ENCODE data around the gene TBC1D5. TPM values are rescaled to one million over a fixed set of nuclear protein-coding genes. Genes with fewer than 3 reads are reported as not detected.

TBC1D5 gene
- total RNA-seq, 1 donor from 2014 or later: 69.4 TPM

DNA sequence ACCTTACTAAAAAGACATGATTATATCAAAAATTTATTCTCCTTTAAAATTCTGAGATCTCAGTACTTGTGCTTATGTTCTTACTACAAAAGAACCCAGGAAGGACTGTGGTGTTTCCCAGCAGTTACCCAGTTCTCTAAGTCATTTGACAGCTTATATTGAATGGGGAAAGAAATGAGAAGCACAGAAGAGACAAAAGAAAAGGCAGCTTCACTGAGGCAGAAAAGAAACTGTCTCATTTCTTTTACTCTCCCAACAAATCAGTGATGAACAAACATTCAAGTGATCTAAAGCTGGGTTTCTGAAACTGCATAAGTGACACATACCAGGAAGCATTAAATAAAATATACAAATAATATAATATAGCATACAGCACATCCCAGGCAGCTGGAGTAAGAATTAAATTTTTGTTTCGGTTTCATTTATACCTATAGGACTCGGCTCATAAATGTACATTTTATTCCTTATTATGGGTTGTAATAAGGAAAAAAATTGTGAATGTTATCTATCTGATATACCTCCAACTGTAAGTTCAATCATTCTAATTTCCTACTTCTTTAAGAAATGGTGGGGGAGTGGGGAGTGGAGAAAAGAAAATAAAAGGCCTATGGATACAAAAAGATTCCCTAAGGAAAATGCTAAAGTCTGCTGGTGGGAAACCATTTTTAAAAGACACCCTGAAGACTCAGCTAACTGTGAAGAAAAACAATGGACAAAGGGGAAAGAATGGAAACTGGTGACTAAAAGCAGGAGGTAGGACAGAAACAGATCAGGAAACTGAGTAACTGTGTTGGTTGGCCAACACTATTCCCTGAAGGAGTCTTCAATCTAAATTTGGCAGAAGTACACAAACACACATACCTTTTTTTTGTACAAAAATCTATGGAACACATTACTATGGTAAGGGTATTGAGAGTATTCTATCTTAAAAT lies 156.8 kb downstream of the TBC1D5 start:
- H3K4me3 ChIP-seq (ENCODE audit: low read length in 3 of 3): no peak overlapping the region
- no peaks in the 10 kb centered on the region for H3K36me3 ChIP-seq (ENCODE audit: control insufficient read depth in 3 of 3, insufficient read depth in 3 of 3, low read length in 3 of 3)
- H3K9me3 ChIP-seq (ENCODE audit: control insufficient read depth in 3 of 3, low read length in 3 of 3): peaks cover 2 to 9% (median 3%) of the 10 kb centered on the region in 3 donors
- H3K27ac ChIP-seq (ENCODE audit: low read depth, low read length): no peak overlapping the region
- no peaks in the 10 kb centered on the region for H3K27me3 ChIP-seq (ENCODE audit: control insufficient read depth in 3 of 3, insufficient read depth in 3 of 3, low read length in 3 of 3)
- no peak overlapping the region for H3K9ac ChIP-seq (ENCODE audit: low read depth in 1 of 3, low read length in 3 of 3)
- no peaks in the 10 kb centered on the region for H3K4me1 ChIP-seq (ENCODE audit: control insufficient read depth in 3 of 3, insufficient read depth in 3 of 3, low read length in 3 of 3)

- Histone ChIP-seq H3K27me3 (ENCODE audit: control insufficient read depth in 3 of 3, insufficient read depth in 3 of 3, low read length in 3 of 3) (no peaks in the 10 kb centered on the region), H3K9me3 (ENCODE audit: control insufficient read depth in 3 of 3, low read length in 3 of 3) (no peaks in the 10 kb centered on the region), H3K4me3 (ENCODE audit: low read length in 3 of 3) (no peak overlapping the region), H3K27ac (ENCODE audit: low read depth, low read length) (no peak overlapping the region), H3K9ac (ENCODE audit: low read depth in 1 of 3, low read length in 3 of 3) (no peak overlapping the region), H3K4me1 (ENCODE audit: control insufficient read depth in 3 of 3, insufficient read depth in 3 of 3, low read length in 3 of 3) (no peaks in the 10 kb centered on the region), H3K36me3 (ENCODE audit: control insufficient read depth in 3 of 3, insufficient read depth in 3 of 3, low read length in 3 of 3) (no peaks in the 10 kb centered on the region)
Measured at GRCh38 chr3:17584066-17584465, 158.4 kb downstream of the TBC1D5 start.

DNA sequence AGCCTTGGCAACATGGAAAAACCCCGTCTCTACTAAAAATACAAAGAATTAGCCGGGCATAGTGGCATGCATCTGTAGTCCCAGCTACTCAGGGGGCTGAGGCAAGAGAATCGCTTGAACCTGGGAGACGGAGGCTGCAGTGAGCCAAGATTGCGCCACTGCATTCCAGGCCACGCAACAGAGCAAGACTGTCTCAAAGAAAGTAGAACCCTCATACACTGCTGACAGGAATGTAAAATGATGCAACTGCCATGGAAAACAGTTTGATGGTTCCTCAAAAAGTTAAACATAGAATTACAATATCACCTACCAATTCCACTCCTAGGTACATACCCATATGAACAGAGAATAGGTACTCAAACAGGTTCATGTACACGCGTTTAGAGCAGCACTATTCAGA lies 158.9 kb downstream of the TBC1D5 start:
- Histone ChIP-seq H3K36me3 (ENCODE audit: control insufficient read depth in 3 of 3, insufficient read depth in 3 of 3, low read length in 3 of 3) (no peaks in the 10 kb centered on the region), H3K27ac (ENCODE audit: low read depth, low read length) (no peak overlapping the region), H3K9me3 (ENCODE audit: control insufficient read depth in 3 of 3, low read length in 3 of 3) (no peaks in the 10 kb centered on the region), H3K27me3 (ENCODE audit: control insufficient read depth in 3 of 3, insufficient read depth in 3 of 3, low read length in 3 of 3) (no peaks in the 10 kb centered on the region), H3K4me1 (ENCODE audit: control insufficient read depth in 3 of 3, insufficient read depth in 3 of 3, low read length in 3 of 3) (no peaks in the 10 kb centered on the region), H3K4me3 (ENCODE audit: low read length in 3 of 3) (no peak overlapping the region), H3K9ac (ENCODE audit: low read depth in 1 of 3, low read length in 3 of 3) (no peak overlapping the region)

- no peaks in the 10 kb centered on the region for H3K27me3 ChIP-seq (ENCODE audit: control insufficient read depth in 3 of 3, insufficient read depth in 3 of 3, low read length in 3 of 3)
- no peaks in the 10 kb centered on the region for H3K36me3 ChIP-seq (ENCODE audit: control insufficient read depth in 3 of 3, insufficient read depth in 3 of 3, low read length in 3 of 3)
- H3K4me1 ChIP-seq (ENCODE audit: control insufficient read depth in 3 of 3, insufficient read depth in 3 of 3, low read length in 3 of 3): no peaks in the 10 kb centered on the region
- no peaks in the 10 kb centered on the region for H3K9me3 ChIP-seq (ENCODE audit: control insufficient read depth in 3 of 3, low read length in 3 of 3)
- H3K27ac ChIP-seq (ENCODE audit: low read depth, low read length): no peak overlapping the region
- no peak overlapping the region for H3K4me3 ChIP-seq (ENCODE audit: low read length in 3 of 3)
- H3K9ac ChIP-seq (ENCODE audit: low read depth in 1 of 3, low read length in 3 of 3): no peak overlapping the region
Measured at GRCh38 chr3:17581421-17582080, 160.9 kb downstream of the TBC1D5 start.

DNA sequence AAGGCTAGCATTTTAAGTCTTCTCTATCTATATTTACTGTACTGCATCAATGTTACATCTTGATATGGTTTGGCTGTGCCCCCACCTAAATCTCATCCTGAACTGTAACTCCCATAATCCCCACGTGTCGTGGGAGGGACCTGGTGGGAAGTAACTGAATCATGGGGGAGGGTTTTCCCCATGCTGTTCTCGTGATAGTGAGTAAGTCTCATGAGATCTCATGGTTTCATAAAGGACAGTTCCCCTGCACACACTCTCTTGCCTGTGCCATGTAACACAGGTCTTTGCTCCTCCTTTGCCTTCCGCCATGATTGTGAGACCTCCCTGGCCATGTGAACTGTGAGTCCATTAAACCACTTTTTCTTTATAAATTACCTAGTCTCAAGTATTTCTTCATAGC lies 161.5 kb downstream of the TBC1D5 start:
- Histone ChIP-seq H3K9ac (ENCODE audit: low read depth in 1 of 3, low read length in 3 of 3) (no peak overlapping the region), H3K36me3 (ENCODE audit: control insufficient read depth in 3 of 3, insufficient read depth in 3 of 3, low read length in 3 of 3) (no peaks in the 10 kb centered on the region), H3K4me3 (ENCODE audit: low read length in 3 of 3) (no peak overlapping the region), H3K27me3 (ENCODE audit: control insufficient read depth in 3 of 3, insufficient read depth in 3 of 3, low read length in 3 of 3) (no peaks in the 10 kb centered on the region), H3K27ac (ENCODE audit: low read depth, low read length) (no peak overlapping the region), H3K4me1 (ENCODE audit: control insufficient read depth in 3 of 3, insufficient read depth in 3 of 3, low read length in 3 of 3) (no peaks in the 10 kb centered on the region), H3K9me3 (ENCODE audit: control insufficient read depth in 3 of 3, low read length in 3 of 3) (no peaks in the 10 kb centered on the region)

- no peak overlapping the region for H3K4me3 ChIP-seq (ENCODE audit: low read length in 3 of 3)
- H3K4me1 ChIP-seq (ENCODE audit: control insufficient read depth in 3 of 3, insufficient read depth in 3 of 3, low read length in 3 of 3): no peaks in the 10 kb centered on the region
- no peaks in the 10 kb centered on the region for H3K36me3 ChIP-seq (ENCODE audit: control insufficient read depth in 3 of 3, insufficient read depth in 3 of 3, low read length in 3 of 3)
- no peak overlapping the region for H3K27ac ChIP-seq (ENCODE audit: low read depth, low read length)
- H3K9ac ChIP-seq (ENCODE audit: low read depth in 1 of 3, low read length in 3 of 3): no peak overlapping the region
- no peaks in the 10 kb centered on the region for H3K27me3 ChIP-seq (ENCODE audit: control insufficient read depth in 3 of 3, insufficient read depth in 3 of 3, low read length in 3 of 3)
- H3K9me3 ChIP-seq (ENCODE audit: control insufficient read depth in 3 of 3, low read length in 3 of 3): no peaks in the 10 kb centered on the region
Measured at GRCh38 chr3:17579289-17580031, 163.0 kb downstream of the TBC1D5 start.

DNA sequence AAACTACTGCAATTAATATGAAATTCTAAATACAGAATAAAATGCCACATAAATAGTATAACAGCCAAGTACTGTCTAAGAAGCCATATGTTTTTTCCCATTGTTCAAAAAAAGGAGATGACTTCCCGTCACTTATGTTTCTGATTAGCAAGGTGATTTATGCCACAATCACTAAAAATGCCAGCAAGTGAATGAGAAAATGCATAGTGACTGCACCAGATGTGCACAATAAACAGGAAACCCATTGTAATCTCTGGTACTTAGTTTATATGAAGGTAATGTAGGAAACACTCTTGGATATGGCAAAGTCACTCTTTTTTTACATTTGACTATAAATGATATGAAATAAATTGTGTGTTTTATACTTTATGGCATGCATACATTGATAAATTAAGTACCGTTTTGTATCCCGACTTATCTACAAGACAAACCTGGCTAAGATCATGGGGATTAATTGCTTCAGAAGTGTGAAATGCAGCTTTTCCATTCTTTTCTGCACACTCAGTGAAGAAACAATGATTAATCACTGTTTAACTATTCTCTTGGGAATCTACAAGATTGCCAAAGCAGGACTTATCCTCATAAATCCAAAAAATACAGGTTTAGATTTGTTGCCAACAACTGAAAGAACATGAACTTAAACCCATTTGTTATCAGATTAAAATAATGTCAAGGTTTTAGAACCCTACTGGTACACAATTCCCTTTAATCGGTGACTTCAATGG lies 164.5 kb downstream of the TBC1D5 start:
- Histone ChIP-seq H3K4me3 (ENCODE audit: low read length in 3 of 3) (no peak overlapping the region), H3K9ac (ENCODE audit: low read depth in 1 of 3, low read length in 3 of 3) (no peak overlapping the region), H3K36me3 (ENCODE audit: control insufficient read depth in 3 of 3, insufficient read depth in 3 of 3, low read length in 3 of 3) (no peaks in the 10 kb centered on the region), H3K4me1 (ENCODE audit: control insufficient read depth in 3 of 3, insufficient read depth in 3 of 3, low read length in 3 of 3) (no peaks in the 10 kb centered on the region), H3K27me3 (ENCODE audit: control insufficient read depth in 3 of 3, insufficient read depth in 3 of 3, low read length in 3 of 3) (no peaks in the 10 kb centered on the region), H3K9me3 (ENCODE audit: control insufficient read depth in 3 of 3, low read length in 3 of 3) (no peaks in the 10 kb centered on the region), H3K27ac (ENCODE audit: low read depth, low read length) (no peak overlapping the region)

DNA sequence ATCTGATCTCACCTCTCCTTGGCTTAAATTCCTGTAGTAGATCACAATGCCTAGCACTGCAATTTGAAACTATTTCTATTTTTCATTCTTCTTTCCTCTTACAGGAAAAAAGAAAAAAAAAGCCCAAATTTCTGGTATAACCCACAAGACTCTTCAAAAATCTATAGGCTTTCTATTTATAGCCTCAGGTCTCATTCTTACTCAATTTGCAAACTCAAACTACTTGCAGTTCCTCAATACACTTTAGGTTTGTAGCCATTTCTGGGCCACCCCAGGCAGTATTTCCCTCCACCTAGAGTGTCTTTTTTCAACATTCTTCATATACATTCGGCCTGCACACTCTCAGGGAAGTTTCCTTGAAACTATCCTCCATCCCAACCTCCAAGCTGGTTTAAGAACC lies 169.0 kb downstream of the TBC1D5 start:
- Histone ChIP-seq H3K27ac (ENCODE audit: low read depth, low read length) (no peak overlapping the region), H3K4me3 (ENCODE audit: low read length in 3 of 3) (no peak overlapping the region), H3K9ac (ENCODE audit: low read depth in 1 of 3, low read length in 3 of 3) (no peak overlapping the region)

DNA sequence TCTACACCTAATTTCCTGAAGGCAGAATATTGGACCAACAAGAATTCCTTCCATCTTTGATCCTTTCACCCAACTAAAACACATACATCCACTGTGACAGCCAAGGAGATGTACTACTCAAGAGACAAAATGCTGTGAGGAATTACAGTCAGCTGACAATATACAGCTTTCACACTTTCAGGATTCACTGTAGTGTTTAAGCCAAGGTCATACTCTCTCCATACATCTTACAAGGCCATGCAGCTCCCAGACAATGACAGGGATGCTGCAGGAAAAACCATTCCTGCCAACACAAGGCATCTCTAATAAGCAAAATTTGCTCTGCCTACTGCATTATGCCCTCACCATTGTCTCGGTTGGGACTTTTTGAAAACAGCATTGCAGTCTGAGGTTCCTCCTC lies 170.7 kb downstream of the TBC1D5 start:
- Histone ChIP-seq H3K9ac (ENCODE audit: low read depth in 1 of 3, low read length in 3 of 3) (no peak overlapping the region), H3K36me3 (ENCODE audit: control insufficient read depth in 3 of 3, insufficient read depth in 3 of 3, low read length in 3 of 3) (no peaks in the 10 kb centered on the region), H3K4me1 (ENCODE audit: control insufficient read depth in 3 of 3, insufficient read depth in 3 of 3, low read length in 3 of 3) (no peaks in the 10 kb centered on the region), H3K9me3 (ENCODE audit: control insufficient read depth in 3 of 3, low read length in 3 of 3) (no peaks in the 10 kb centered on the region), H3K27me3 (ENCODE audit: control insufficient read depth in 3 of 3, insufficient read depth in 3 of 3, low read length in 3 of 3) (no peaks in the 10 kb centered on the region), H3K27ac (ENCODE audit: low read depth, low read length) (no peak overlapping the region), H3K4me3 (ENCODE audit: low read length in 3 of 3) (no peak overlapping the region)

More for the DNA sequence above, 169.0 kb downstream of the TBC1D5 start:
- H3K36me3 ChIP-seq (ENCODE audit: control insufficient read depth in 3 of 3, insufficient read depth in 3 of 3, low read length in 3 of 3): no peaks in the 10 kb centered on the region
- H3K9me3 ChIP-seq (ENCODE audit: control insufficient read depth in 3 of 3, low read length in 3 of 3): no peaks in the 10 kb centered on the region
- H3K27me3 ChIP-seq (ENCODE audit: control insufficient read depth in 3 of 3, insufficient read depth in 3 of 3, low read length in 3 of 3): no peaks in the 10 kb centered on the region
- H3K4me1 ChIP-seq (ENCODE audit: control insufficient read depth in 3 of 3, insufficient read depth in 3 of 3, low read length in 3 of 3): no peaks in the 10 kb centered on the region
